ENCODE results near the gene SLC22A1. TPM values are rescaled to one million over a fixed set of nuclear protein-coding genes. Genes with fewer than 3 reads are reported as not detected.

SLC22A1 gene
- total and polyA plus RNA-seq, 2 of the 8 experiments (the other 6 are each of a cell fraction or from before 2014, with no cell fraction given) = 0.12 to 0.45 TPM

GRCh38 chr6:160160929-160161646, 39.5 kb downstream of the SLC22A1 start:
- Histone ChIP-seq H3K27ac (ENCODE audit: low read depth, low read length) (no peak overlapping the region), H3K9ac (replicated peaks in 1 of 4; ENCODE audit: extremely low read depth in 1 of 4, low read depth in 3 of 4, low read length in 3 of 4) (no peak overlapping the region), H4K20me1 (replicated peaks in 1 of 2; ENCODE audit: control insufficient read depth in 1 of 2, insufficient read depth in 2 of 2, low read length in 2 of 2) (no peaks in the 10 kb centered on the region), H4K8ac (ENCODE audit: extremely low read depth, insufficient read depth, low read length) (no peak overlapping the region), H2AFZ (ENCODE audit: low read length) (peak overlapping the region; percentile 61; the same call in 1 of the 2 replicates), H4K91ac (replicated peaks; ENCODE audit: insufficient read length, low read length) (peak overlapping the region; percentile 67), H3K4me3 (ENCODE audit: extremely low read depth in 1 of 4, insufficient read depth in 2 of 4, low read depth in 3 of 4, low read length in 4 of 4) (no peak overlapping the region), H3K23ac (ENCODE audit: insufficient read length) (no peak overlapping the region), H4K5ac (ENCODE audit: insufficient read length, low read depth, low read length) (no peak overlapping the region), H3K79me1 (ENCODE audit: low read depth, low read length) (no peaks in the 10 kb centered on the region), H3K9me3 (ENCODE audit: insufficient read depth in 2 of 2, low read depth in 1 of 2, low read length in 1 of 2) (no peaks in the 10 kb centered on the region), H3K4me1 (replicated peaks in 1 of 4; ENCODE audit: control insufficient read depth in 3 of 4, insufficient read depth in 4 of 4, low read length in 3 of 4) (peaks cover 0 to 6% (median 3%) of the 10 kb centered on the region in 4 experiments; a peak in 5 of 7 replicates), H2BK20ac (ENCODE audit: low read length) (no peak overlapping the region), H3K36me3 (ENCODE audit: control insufficient read depth in 2 of 4, insufficient read depth in 4 of 4, low read length in 3 of 4) (no peaks in the 10 kb centered on the region), H2BK5ac (ENCODE audit: low read depth, low read length) (0 out of 2 replicates have a peak overlapping the region, but pooled peaks have one; percentile 9), H3K79me2 (ENCODE audit: control insufficient read depth in 1 of 2, insufficient read depth in 2 of 2, low read length in 2 of 2) (no peaks in the 10 kb centered on the region), H3K56ac (replicated peaks; ENCODE audit: insufficient read length, low read depth, low read length) (no peak overlapping the region), H3K14ac (ENCODE audit: insufficient read length) (no peak overlapping the region), H2AK5ac (ENCODE audit: low read depth, low read length) (no peak overlapping the region), H3K4ac (replicated peaks; ENCODE audit: insufficient read length, low read depth, low read length) (no peak overlapping the region), H2BK12ac (ENCODE audit: low read depth, low read length) (0 out of 2 replicates have a peak overlapping the region, but pooled peaks have one; percentile 19), H2BK15ac (ENCODE audit: low read length) (peak overlapping the region; percentile 76; the same call in 1 of the 2 replicates), H3K27me3 (replicated peaks in 1 of 4; ENCODE audit: control insufficient read depth in 3 of 4, extremely low read depth in 1 of 4, insufficient read depth in 3 of 4, low read length in 3 of 4) (no peaks in the 10 kb centered on the region), H3K18ac (ENCODE audit: extremely low read depth, low read length) (0 out of 2 replicates have a peak overlapping the region, but pooled peaks have one; percentile 62), H2BK120ac (replicated peaks; ENCODE audit: low read depth, low read length) (no peak overlapping the region), H3K23me2 (ENCODE audit: low read depth, low read length) (no peaks in the 10 kb centered on the region), H3K4me2 (ENCODE audit: insufficient read depth in 1 of 2, low read depth in 2 of 2, low read length in 2 of 2) (no peak overlapping the region)
- TF ChIP-seq, protein P1, sequence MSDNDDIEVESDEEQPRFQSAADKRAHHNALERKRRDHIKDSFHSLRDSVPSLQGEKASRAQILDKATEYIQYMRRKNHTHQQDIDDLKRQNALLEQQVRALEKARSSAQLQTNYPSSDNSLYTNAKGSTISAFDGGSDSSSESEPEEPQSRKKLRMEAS (IDR thresholded peaks at IDR 0.05) = peak; percentile 7; the same call in 1 of the 2 replicates
- no peak for TF ChIP-seq KDM4A (IDR thresholded peaks at IDR 0.05; ENCODE audit: low read depth, low read length, severe bottlenecking)
- POLR2A ChIA-PET (ENCODE audit: partially characterized antibody) = no interaction called here
- CTCF ChIA-PET (ENCODE audit: partially characterized antibody) = interaction anchor here (0.6 to 2.6 kb wide), 3 partner anchors 20 to 294 kb away, joined by 3 to 8 read pairs (median 6); no protein-coding TSS in a partner anchor
- DNase-seq (ENCODE audit: low read depth in 1 of 2, low spot score in 2 of 2) (no peak), FAIRE-seq (no peak)
- 91% methylated on average over 15 of the region's 15 CpGs; no CpG with 5 or more reads in 1 of the 2 experiments for WGBS, 2 experiments (ENCODE audit: extremely low coverage in 1 of 2, insufficient coverage in 1 of 2, insufficient read length in 1 of 2, insufficient replicate concordance in 2 of 2, low coverage in 1 of 2, low lambda C conversion rate in 2 of 2, missing lambda C conversion rate in 1 of 2)
